GM23248 (cell line): Measurements from ENCODE around the gene CUL9. TPM values are rescaled to one million over a fixed set of nuclear protein-coding genes. Genes with fewer than 3 reads are reported as not detected.

ENCODE experiments used
- DNase-seq: peaks from one replicate; pipeline ENCODE4 v3.0.0-alpha.2; 2015
- H2AFZ ChIP-seq: fragments of 200-600 bp; sonication (generic); 2 replicates; pipeline ENCODE4 v1.6.1; 2016; ENCODE audit warnings: antibody characterized with exemption
- H3F3A ChIP-seq: fragments of 200-600 bp; sonication (generic); 2 replicates; pipeline ENCODE4 v1.6.1; 2016; ENCODE audit warnings: mild to moderate bottlenecking, antibody characterized with exemption, mixed run types; ENCODE audit not compliant: insufficient read depth
- H3K27ac ChIP-seq: fragments of 200-600 bp; sonication (generic); 2 replicates; pipeline ENCODE4 v1.5.1; 2016; ENCODE audit warnings: mild to moderate bottlenecking
- H3K27me3 ChIP-seq: fragments of 200-600 bp; sonication (generic); replicated peaks from 2 replicates; pipeline ENCODE4 v1.6.1; 2016; ENCODE audit warnings: mild to moderate bottlenecking; ENCODE audit not compliant: insufficient read depth
- H3K36me3 ChIP-seq: fragments of 200-600 bp; sonication (generic); 2 replicates; pipeline ENCODE4 v1.6.1; 2016; ENCODE audit warnings: low read depth, mild to moderate bottlenecking
- H3K4me1 ChIP-seq: fragments of 200-600 bp; sonication (generic); 2 replicates; pipeline ENCODE4 v1.6.1; 2016; ENCODE audit warnings: mild to moderate bottlenecking; ENCODE audit not compliant: insufficient read depth
- H3K4me2 ChIP-seq: fragments of 200-600 bp; sonication (generic); one replicate; pipeline ENCODE4 v1.6.1; 2016; ENCODE audit warnings: mild to moderate bottlenecking; ENCODE audit not compliant: unreplicated experiment
- H3K4me3 ChIP-seq: fragments of 200-600 bp; sonication (generic); 2 replicates; pipeline ENCODE4 v1.5.1; 2016; ENCODE audit warnings: mild to moderate bottlenecking
- H3K79me2 ChIP-seq: fragments of 200-600 bp; sonication (generic); 2 replicates; pipeline ENCODE4 v1.6.1; 2016; ENCODE audit warnings: mild to moderate bottlenecking; ENCODE audit not compliant: insufficient read depth
- H3K9ac ChIP-seq: fragments of 200-600 bp; sonication (generic); 2 replicates; pipeline ENCODE4 v1.6.1; 2016; ENCODE audit warnings: mild to moderate bottlenecking
- H3K9me2 ChIP-seq: fragments of 200-600 bp; sonication (generic); 2 replicates; pipeline ENCODE4 v1.6.1; 2016; ENCODE audit warnings: mixed run types, mild to moderate bottlenecking, moderate library complexity; ENCODE audit not compliant: insufficient read depth
- H3K9me3 ChIP-seq: fragments of 200-600 bp; sonication (generic); one replicate; pipeline ENCODE4 v1.6.1; 2017; ENCODE audit warnings: low read depth
- H4K20me1 ChIP-seq: fragments of 200-600 bp; sonication (generic); 2 replicates; pipeline ENCODE4 v1.6.0; 2016; ENCODE audit not compliant: insufficient read depth
- EZH2 ChIP-seq: fragments of 200-600 bp; sonication (generic); IDR thresholded peaks from 2 replicates; pipeline ENCODE4 v1.6.1; 2018; ENCODE audit warnings: antibody characterized with exemption, mild to moderate bottlenecking; ENCODE audit not compliant: insufficient read depth, poor library complexity, severe bottlenecking
- EZH2phosphoT487 ChIP-seq: fragments of 200-600 bp; sonication (generic); IDR thresholded peaks from 2 replicates; pipeline ENCODE4 v1.6.1; 2018; ENCODE audit warnings: antibody characterized with exemption, moderate library complexity, mild to moderate bottlenecking, low read depth; ENCODE audit not compliant: insufficient read depth
- WGBS, 2 experiments: methylation state at CpG; one replicate each; pipeline ENCODE4 v1.1.6; 2015 to 2017; ENCODE audit warnings: low lambda C conversion rate in 2 of 2, low coverage in 1 of 2; ENCODE audit errors: missing lambda C conversion rate in 2 of 2; 5-methylcytosine and 5-hydroxymethylcytosine counted together
- in situ Hi-C: fragments of 300-500 bp; cut with MboI; formaldehyde crosslinking; loops from 2 replicates; pipeline ENCODE4 v1.15.0; 2020
- polyA plus RNA-seq: library from polyadenylated mRNA; unstranded; fragments of >200 nt; fragmentation: Nextera tagmentation; extraction: Ambion mirVana; gene quantifications from 2 replicates; pipeline ENCODE4 v1.2.1, GENCODE V29; 2016
- total RNA-seq: library from RNA; depleted of rRNA; stranded (reverse); fragments of >200 nt; shearing (Covaris generic); gene quantifications from 2 replicates; pipeline ENCODE4 v1.2.3, GENCODE V29; 2014; rRNA removed

CUL9 gene
- total and polyA plus RNA-seq, 2 experiments from 2014 or later, result 8.5 to 15.0 TPM

DNA sequence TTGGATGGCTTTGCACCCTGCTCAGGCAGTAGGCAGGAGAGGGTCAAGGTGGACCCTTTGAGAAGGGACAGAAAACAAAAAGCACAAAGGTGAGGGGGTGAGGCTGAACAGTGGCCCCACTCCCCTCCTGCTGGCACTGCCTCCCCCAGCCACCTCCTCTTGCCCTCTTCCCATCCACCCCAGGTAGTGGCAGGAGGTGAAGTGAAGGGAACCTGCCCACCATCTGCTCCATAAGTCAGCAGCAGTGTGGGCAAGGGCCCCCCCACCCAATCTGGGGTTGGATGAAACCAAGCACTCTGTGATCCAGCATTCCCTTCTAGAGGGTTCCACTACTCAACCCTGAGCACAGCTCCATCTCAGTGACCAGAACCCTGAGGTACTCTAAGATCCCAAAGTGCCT, 89.9 kb downstream of the CUL9 start:
- in situ Hi-C loops, result no loop called here
- no peaks in the 10 kb centered on the region for H3K9me3 ChIP-seq

DNA sequence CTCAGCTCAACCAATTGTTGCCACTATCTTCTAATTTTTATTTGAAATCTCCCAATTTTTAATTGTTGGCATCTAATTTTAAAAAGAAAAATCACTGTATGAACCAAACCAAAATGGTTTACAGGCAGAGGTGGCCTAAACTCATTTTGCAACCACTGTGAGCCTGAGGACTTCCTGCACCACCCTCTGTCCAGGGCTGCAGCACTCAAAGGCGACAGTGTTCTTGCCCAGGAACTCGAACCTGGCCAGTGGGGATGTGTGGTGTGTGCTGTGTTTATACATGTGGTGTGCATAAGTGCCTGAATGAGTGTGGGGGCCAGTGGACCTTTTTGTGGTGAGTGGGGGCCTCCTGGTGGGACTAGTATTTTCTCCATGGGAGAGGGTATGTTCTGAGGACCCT, 91.7 kb downstream of the CUL9 start:
- no peak for DNase-seq
- Histone ChIP-seq H3F3A (no peaks in the 10 kb centered on the region), H3K4me3 (no peak overlapping the region), H3K9me3 (no peaks in the 10 kb centered on the region), H3K36me3 (no peaks in the 10 kb centered on the region), H3K9me2 (no peaks in the 10 kb centered on the region), H3K9ac (no peak overlapping the region), H3K4me2 (no peak overlapping the region), H3K79me2 (no peaks in the 10 kb centered on the region), H3K4me1 (peaks cover 9% of the 10 kb centered on the region; the same call in 1 of the 2 replicates), H4K20me1 (no peaks in the 10 kb centered on the region), H2AFZ (no peak overlapping the region), H3K27ac (no peak overlapping the region), H3K27me3 (peaks cover 29% of the 10 kb centered on the region)
- in situ Hi-C loops, result no loop called here
- TF ChIP-seq EZH2phosphoT487 (no peak), EZH2 (no peak)
- WGBS, 2 experiments, result 95 to 100% methylated on average over 2 of the region's 2 CpGs

More for the DNA sequence above, 89.9 kb downstream of the CUL9 start:
- Histone ChIP-seq H2AFZ (no peak overlapping the region), H3K79me2 (no peaks in the 10 kb centered on the region), H3K4me1 (no peaks in the 10 kb centered on the region), H3K9ac (no peak overlapping the region), H3K36me3 (no peaks in the 10 kb centered on the region), H3K27me3 (peaks cover 32% of the 10 kb centered on the region), H3F3A (no peaks in the 10 kb centered on the region), H3K9me2 (no peaks in the 10 kb centered on the region), H3K4me2 (no peak overlapping the region), H3K27ac (no peak overlapping the region), H3K4me3 (no peak overlapping the region), H4K20me1 (no peaks in the 10 kb centered on the region)
- DNase-seq, result no peak
- TF ChIP-seq EZH2, result no peak
- no peak for TF ChIP-seq EZH2phosphoT487

Other genes starting within 250 kb of the CUL9 start
- gene GNMT, start 221.4 kb upstream of the CUL9 start, total RNA-seq, result not detected in 2 replicates
- not detected in 2 replicates for gene GNMT, start 221.4 kb upstream of the CUL9 start, polyA plus RNA-seq
- 44.2 and 51.1 TPM in 2 replicates for gene PEX6, start 203.0 kb upstream of the CUL9 start, total RNA-seq
- gene PEX6, start 203.0 kb upstream of the CUL9 start, polyA plus RNA-seq, result 12.5 and 12.7 TPM in 2 replicates
- gene PPP2R5D, start 197.6 kb upstream of the CUL9 start, total RNA-seq, result 39.1 and 42.7 TPM in 2 replicates
- 40.7 and 41.4 TPM in 2 replicates for gene PPP2R5D, start 197.6 kb upstream of the CUL9 start, polyA plus RNA-seq
- 83.1 and 100 TPM in 2 replicates for gene MEA1, start 168.2 kb upstream of the CUL9 start, total RNA-seq
- 171 and 175 TPM in 2 replicates for gene MEA1, start 168.2 kb upstream of the CUL9 start, polyA plus RNA-seq
- gene KLHDC3, start 167.9 kb upstream of the CUL9 start, total RNA-seq, result 124 and 129 TPM in 2 replicates
- gene KLHDC3, start 167.9 kb upstream of the CUL9 start, polyA plus RNA-seq, result 94.3 and 95.4 TPM in 2 replicates
- 45.0 and 58.3 TPM in 2 replicates for gene RRP36, start 160.6 kb upstream of the CUL9 start, total RNA-seq
- gene RRP36, start 160.6 kb upstream of the CUL9 start, polyA plus RNA-seq, result 71.6 and 74.3 TPM in 2 replicates
- gene CUL7, start 128.3 kb upstream of the CUL9 start, total RNA-seq, result 50.1 and 54.1 TPM in 2 replicates
- 21.8 and 23.7 TPM in 2 replicates for gene CUL7, start 128.3 kb upstream of the CUL9 start, polyA plus RNA-seq
- gene MRPL2, start 122.8 kb upstream of the CUL9 start, total RNA-seq, result 18.5 and 19.7 TPM in 2 replicates
- 71.9 and 78.0 TPM in 2 replicates for gene MRPL2, start 122.8 kb upstream of the CUL9 start, polyA plus RNA-seq
- gene KLC4, start 122.6 kb upstream of the CUL9 start, total RNA-seq, result 15.0 and 32.2 TPM in 2 replicates
- gene KLC4, start 122.6 kb upstream of the CUL9 start, polyA plus RNA-seq, result 10.4 and 10.7 TPM in 2 replicates
- 146 and 162 TPM in 2 replicates for gene PTK7, start 105.9 kb upstream of the CUL9 start, total RNA-seq
- gene PTK7, start 105.9 kb upstream of the CUL9 start, polyA plus RNA-seq, result 110 and 113 TPM in 2 replicates
- gene SRF, start 10.9 kb upstream of the CUL9 start, total RNA-seq, result 23.5 and 29.6 TPM in 2 replicates
- 3.3 TPM in 2 replicates for gene SRF, start 10.9 kb upstream of the CUL9 start, polyA plus RNA-seq
- gene DNPH1, start 47.3 kb downstream of the CUL9 start, total RNA-seq, result 61.2 and 94.8 TPM in 2 replicates
- 90.2 and 93.6 TPM in 2 replicates for gene DNPH1, start 47.3 kb downstream of the CUL9 start, polyA plus RNA-seq
- gene TTBK1, start 61.3 kb downstream of the CUL9 start, total RNA-seq, result not detected in 2 replicates
- gene TTBK1, start 61.3 kb downstream of the CUL9 start, polyA plus RNA-seq, result not detected in 2 replicates
- gene SLC22A7, start 116.1 kb downstream of the CUL9 start, total RNA-seq, result not detected in 2 replicates
- not detected in 2 replicates for gene SLC22A7, start 116.1 kb downstream of the CUL9 start, polyA plus RNA-seq
- gene CRIP3, start 126.6 kb downstream of the CUL9 start, total RNA-seq, result not detected in 2 replicates
- gene CRIP3, start 126.6 kb downstream of the CUL9 start, polyA plus RNA-seq, result 0.39 TPM in 1 of 2 replicates, not detected in the other
- 10.7 TPM in 2 replicates for gene ZNF318, start 187.5 kb downstream of the CUL9 start, total RNA-seq
- gene ZNF318, start 187.5 kb downstream of the CUL9 start, polyA plus RNA-seq, result 4.1 and 4.6 TPM in 2 replicates
- gene ABCC10, start 245.3 kb downstream of the CUL9 start, total RNA-seq, result 18.2 and 21.3 TPM in 2 replicates
- 20.0 and 21.0 TPM in 2 replicates for gene ABCC10, start 245.3 kb downstream of the CUL9 start, polyA plus RNA-seq